WTC11 (cell line): ENCODE results near the gene UBE2J2.

Experiments used
- CTCF ChIP-seq: fragments of 200-600 bp; IDR thresholded peaks from 2 replicates; pipeline ENCODE4 v1.8.0; 2022; ENCODE audit warnings: antibody characterized with exemption
- ESRRA ChIP-seq: sonication (generic); formaldehyde crosslinking; IDR thresholded peaks from 2 replicates; pipeline ENCODE4 v1.8.1; 2022; ENCODE audit warnings: mild to moderate bottlenecking, missing genetic modification reagents, borderline replicate concordance
- ETV6 ChIP-seq: sonication (generic); formaldehyde crosslinking; IDR thresholded peaks from 2 replicates; pipeline ENCODE4 v1.8.1; 2022; ENCODE audit warnings: mild to moderate bottlenecking, missing genetic modification reagents
- TEAD4 ChIP-seq: sonication (generic); formaldehyde crosslinking; IDR thresholded peaks from 2 replicates; pipeline ENCODE4 v1.8.0; 2022; ENCODE audit warnings: mild to moderate bottlenecking, missing genetic modification reagents
- TF ChIP-seq, protein P1 (sequence below): sonication (generic); formaldehyde crosslinking; IDR thresholded peaks from 2 replicates; pipeline ENCODE4 v1.8.1; 2022; ENCODE audit warnings: missing genetic modification reagents, borderline replicate concordance
- TF ChIP-seq, protein P2 (sequence below): sonication (generic); formaldehyde crosslinking; IDR thresholded peaks from 2 replicates; pipeline ENCODE4 v1.8.0; 2023; ENCODE audit warnings: mild to moderate bottlenecking, missing genetic modification reagents
- TF ChIP-seq, protein P3 (sequence below): sonication (generic); formaldehyde crosslinking; IDR thresholded peaks from 2 replicates; pipeline ENCODE4 v1.8.0; 2023; ENCODE audit warnings: missing genetic modification reagents, mild to moderate bottlenecking, borderline replicate concordance

- TF ChIP-seq, protein P1, sequence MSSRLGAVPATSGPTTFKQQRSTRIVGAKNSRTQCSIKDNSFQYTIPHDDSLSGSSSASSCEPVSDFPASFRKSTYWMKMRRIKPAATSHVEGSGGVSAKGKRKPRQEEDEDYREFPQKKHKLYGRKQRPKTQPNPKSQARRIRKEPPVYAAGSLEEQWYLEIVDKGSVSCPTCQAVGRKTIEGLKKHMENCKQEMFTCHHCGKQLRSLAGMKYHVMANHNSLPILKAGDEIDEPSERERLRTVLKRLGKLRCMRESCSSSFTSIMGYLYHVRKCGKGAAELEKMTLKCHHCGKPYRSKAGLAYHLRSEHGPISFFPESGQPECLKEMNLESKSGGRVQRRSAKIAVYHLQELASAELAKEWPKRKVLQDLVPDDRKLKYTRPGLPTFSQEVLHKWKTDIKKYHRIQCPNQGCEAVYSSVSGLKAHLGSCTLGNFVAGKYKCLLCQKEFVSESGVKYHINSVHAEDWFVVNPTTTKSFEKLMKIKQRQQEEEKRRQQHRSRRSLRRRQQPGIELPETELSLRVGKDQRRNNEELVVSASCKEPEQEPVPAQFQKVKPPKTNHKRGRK, result no peak; the same call in 1 of the 2 replicates
- TF ChIP-seq ETV6 (CRISPR knock-in tag) (peak; percentile 54; the same call in 1 of the 2 replicates), TEAD4 (CRISPR knock-in tag) (peak; percentile 70), CTCF (no peak), ESRRA (CRISPR knock-in tag) (peak; percentile 77; the same call in 1 of the 2 replicates)
- TF ChIP-seq, protein P2, sequence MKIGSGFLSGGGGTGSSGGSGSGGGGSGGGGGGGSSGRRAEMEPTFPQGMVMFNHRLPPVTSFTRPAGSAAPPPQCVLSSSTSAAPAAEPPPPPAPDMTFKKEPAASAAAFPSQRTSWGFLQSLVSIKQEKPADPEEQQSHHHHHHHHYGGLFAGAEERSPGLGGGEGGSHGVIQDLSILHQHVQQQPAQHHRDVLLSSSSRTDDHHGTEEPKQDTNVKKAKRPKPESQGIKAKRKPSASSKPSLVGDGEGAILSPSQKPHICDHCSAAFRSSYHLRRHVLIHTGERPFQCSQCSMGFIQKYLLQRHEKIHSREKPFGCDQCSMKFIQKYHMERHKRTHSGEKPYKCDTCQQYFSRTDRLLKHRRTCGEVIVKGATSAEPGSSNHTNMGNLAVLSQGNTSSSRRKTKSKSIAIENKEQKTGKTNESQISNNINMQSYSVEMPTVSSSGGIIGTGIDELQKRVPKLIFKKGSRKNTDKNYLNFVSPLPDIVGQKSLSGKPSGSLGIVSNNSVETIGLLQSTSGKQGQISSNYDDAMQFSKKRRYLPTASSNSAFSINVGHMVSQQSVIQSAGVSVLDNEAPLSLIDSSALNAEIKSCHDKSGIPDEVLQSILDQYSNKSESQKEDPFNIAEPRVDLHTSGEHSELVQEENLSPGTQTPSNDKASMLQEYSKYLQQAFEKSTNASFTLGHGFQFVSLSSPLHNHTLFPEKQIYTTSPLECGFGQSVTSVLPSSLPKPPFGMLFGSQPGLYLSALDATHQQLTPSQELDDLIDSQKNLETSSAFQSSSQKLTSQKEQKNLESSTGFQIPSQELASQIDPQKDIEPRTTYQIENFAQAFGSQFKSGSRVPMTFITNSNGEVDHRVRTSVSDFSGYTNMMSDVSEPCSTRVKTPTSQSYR (CRISPR knock-in tag), result no peak
- TF ChIP-seq, protein P3, sequence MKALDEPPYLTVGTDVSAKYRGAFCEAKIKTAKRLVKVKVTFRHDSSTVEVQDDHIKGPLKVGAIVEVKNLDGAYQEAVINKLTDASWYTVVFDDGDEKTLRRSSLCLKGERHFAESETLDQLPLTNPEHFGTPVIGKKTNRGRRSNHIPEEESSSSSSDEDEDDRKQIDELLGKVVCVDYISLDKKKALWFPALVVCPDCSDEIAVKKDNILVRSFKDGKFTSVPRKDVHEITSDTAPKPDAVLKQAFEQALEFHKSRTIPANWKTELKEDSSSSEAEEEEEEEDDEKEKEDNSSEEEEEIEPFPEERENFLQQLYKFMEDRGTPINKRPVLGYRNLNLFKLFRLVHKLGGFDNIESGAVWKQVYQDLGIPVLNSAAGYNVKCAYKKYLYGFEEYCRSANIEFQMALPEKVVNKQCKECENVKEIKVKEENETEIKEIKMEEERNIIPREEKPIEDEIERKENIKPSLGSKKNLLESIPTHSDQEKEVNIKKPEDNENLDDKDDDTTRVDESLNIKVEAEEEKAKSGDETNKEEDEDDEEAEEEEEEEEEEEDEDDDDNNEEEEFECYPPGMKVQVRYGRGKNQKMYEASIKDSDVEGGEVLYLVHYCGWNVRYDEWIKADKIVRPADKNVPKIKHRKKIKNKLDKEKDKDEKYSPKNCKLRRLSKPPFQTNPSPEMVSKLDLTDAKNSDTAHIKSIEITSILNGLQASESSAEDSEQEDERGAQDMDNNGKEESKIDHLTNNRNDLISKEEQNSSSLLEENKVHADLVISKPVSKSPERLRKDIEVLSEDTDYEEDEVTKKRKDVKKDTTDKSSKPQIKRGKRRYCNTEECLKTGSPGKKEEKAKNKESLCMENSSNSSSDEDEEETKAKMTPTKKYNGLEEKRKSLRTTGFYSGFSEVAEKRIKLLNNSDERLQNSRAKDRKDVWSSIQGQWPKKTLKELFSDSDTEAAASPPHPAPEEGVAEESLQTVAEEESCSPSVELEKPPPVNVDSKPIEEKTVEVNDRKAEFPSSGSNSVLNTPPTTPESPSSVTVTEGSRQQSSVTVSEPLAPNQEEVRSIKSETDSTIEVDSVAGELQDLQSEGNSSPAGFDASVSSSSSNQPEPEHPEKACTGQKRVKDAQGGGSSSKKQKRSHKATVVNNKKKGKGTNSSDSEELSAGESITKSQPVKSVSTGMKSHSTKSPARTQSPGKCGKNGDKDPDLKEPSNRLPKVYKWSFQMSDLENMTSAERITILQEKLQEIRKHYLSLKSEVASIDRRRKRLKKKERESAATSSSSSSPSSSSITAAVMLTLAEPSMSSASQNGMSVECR (CRISPR knock-in tag), result peak; percentile 91
These were observed 25.4 kb upstream of the UBE2J2 start for GRCh38 chr1:1298861-1299685.
